Measurements from ENCODE around the gene ARHGAP1.

The ARHGAP1 gene

GRCh38 chr11:46640036-46640788 lies 60.2 kb downstream of the ARHGAP1 start:
- DNase-seq (ENCODE audit: low spot score), result no peak

- DNase-seq (ENCODE audit: low spot score), result no peak
Observed at GRCh38 chr11:46639197-46639839, 61.1 kb downstream of the ARHGAP1 start.

DNA sequence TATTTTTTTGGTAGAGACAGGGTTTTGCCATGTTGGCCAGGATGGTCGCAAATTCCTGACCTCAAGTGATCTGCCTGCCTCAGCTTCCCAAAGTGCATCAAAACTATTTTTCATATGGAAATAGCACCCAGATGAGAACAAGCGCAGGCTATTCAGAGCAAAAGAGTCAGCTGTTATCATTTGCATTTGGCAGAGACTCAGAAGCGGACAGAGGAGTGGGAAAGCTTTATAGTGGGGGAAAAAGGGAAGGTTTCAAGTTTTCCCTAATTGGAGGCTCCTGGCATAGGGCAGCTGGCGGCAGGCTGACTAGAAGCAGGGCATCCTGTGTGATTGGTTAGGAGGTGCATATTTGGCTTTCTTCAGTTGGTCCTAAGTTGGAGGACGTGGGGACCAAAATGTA lies 62.9 kb downstream of the ARHGAP1 start:
- DNase-seq (ENCODE audit: low spot score), result no peak

GRCh38 chr11:46635557-46636139 lies 64.8 kb downstream of the ARHGAP1 start:
- DNase-seq (ENCODE audit: low spot score), result no peak

GRCh38 chr11:46633291-46634217 lies 66.9 kb downstream of the ARHGAP1 start:
- DNase-seq (ENCODE audit: low spot score), result no peak

DNA sequence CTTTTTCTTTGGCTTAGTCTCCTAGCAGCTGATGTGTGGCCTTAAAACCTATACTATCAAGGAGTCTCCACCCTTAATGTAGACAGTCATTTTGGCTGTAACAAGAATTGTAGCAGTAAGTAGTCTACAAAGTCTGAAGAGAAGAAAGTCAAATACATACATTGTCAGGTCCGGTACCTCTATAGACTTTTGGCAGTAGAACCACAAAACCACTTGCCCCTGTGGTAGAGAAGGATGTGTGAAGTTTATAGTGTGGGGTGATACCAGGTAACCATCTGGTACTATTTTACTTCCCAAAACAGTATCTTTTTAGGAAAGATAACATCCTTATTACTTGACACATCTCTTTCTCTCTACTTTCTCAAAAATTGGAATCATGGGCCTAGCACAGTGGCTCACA lies 67.9 kb downstream of the ARHGAP1 start:
- no peak for DNase-seq (ENCODE audit: low spot score)

- no peak for DNase-seq (ENCODE audit: low spot score)
Observed at GRCh38 chr11:46631676-46632075, 68.7 kb downstream of the ARHGAP1 start.

- no peak for DNase-seq (ENCODE audit: low spot score)
Observed at GRCh38 chr11:46630237-46630636, 70.2 kb downstream of the ARHGAP1 start.

GRCh38 chr11:46628961-46629360 lies 71.5 kb downstream of the ARHGAP1 start:
- DNase-seq (ENCODE audit: low spot score), result no peak

Data from CD4-positive, alpha-beta T cell treated with Interleukin-6 at 100 ng/mL for 8 hours (primary cell).